GM12801 (cell line): ENCODE data around the gene PCNA.

ENCODE experiments used
- TF ChIP-seq, protein P1 (sequence below): IDR thresholded peaks from one replicate; pipeline ENCODE4 v1.5.1; 2011; ENCODE audit warnings: control low read depth; ENCODE audit not compliant: insufficient read length; ENCODE audit errors: extremely low read depth

Gene PCNA

DNA sequence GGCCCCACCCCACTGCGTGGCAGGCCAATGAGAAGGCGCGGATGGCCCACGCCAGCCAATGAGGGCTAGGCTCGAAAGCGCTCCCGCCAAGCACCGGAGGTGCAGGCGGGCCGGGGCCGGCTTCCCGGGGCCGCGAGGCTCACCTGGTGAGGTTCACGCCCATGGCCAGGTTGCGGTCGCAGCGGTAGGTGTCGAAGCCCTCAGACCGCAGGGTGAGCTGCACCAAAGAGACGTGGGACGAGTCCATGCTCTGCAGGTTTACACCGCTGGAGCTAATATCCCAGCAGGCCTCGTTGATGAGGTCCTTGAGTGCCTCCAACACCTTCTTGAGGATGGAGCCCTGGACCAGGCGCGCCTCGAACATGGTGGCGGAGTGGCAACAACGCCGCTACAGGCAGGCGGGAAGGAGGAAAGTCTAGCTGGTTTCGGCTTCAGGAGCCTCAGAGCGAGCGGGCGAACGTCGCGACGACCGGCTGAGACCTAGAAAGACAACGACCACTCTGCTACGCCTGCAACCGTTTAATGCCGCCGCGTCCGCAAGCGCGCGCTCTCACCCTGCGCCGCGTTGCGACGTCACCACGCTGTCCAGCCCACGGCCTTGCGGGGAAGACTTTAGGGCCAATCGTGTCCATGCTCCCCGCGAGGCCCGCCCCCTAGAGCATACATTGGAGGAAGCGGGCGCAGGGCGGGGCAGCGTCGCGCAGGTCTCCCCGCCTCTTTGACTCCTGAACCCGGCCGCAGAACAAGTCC lies at the start of gene PCNA:
Gene PCNA, minus strand, starts transcription at position 524 of the 750 bp plus-strand sequence. Its CDS starts 160 bp downstream, at position 364.
- TF ChIP-seq, protein P1, sequence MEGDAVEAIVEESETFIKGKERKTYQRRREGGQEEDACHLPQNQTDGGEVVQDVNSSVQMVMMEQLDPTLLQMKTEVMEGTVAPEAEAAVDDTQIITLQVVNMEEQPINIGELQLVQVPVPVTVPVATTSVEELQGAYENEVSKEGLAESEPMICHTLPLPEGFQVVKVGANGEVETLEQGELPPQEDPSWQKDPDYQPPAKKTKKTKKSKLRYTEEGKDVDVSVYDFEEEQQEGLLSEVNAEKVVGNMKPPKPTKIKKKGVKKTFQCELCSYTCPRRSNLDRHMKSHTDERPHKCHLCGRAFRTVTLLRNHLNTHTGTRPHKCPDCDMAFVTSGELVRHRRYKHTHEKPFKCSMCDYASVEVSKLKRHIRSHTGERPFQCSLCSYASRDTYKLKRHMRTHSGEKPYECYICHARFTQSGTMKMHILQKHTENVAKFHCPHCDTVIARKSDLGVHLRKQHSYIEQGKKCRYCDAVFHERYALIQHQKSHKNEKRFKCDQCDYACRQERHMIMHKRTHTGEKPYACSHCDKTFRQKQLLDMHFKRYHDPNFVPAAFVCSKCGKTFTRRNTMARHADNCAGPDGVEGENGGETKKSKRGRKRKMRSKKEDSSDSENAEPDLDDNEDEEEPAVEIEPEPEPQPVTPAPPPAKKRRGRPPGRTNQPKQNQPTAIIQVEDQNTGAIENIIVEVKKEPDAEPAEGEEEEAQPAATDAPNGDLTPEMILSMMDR = no peak

DNA sequence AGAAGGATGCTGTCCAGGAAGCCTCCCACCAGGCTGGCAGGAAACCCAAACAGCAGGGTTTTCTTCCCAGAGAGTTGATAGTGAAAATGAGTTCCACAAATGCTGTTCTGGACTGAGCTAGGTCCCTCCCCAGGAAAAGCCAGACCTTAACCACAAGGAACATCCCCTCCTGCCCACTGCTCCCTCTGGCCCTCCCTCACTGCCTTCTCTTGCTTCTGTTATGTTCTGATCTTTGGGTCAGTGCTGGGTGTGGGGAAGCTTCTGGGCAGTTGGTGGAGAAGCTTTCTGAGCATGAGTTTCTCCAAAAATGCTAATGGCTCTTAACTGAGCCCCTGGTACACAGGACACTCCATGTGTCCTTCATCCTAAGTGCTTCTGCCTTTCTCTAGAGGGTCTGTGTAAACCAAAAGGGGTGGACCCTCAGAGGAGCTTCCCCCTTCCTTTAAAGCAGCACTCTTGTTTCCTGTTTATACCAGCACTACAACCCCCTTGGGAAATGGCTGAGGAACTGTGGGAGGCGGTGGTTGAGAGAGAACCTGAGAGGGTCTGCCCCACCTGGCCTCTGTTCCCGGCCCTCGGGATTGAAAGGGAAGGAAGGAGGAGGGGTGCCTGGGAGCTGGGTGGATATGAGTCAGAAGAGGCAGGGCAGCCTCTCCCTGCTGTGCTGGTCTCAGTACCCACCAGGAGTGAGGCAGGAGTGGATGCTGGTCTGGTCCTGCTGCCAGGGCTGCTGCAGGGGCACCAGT lies 49.1 kb upstream of the PCNA start:
- TF ChIP-seq, protein P1 = no peak

GRCh38 chr20:5164645-5165625 lies 45.2 kb upstream of the PCNA start:
- TF ChIP-seq, protein P1 = no peak

DNA sequence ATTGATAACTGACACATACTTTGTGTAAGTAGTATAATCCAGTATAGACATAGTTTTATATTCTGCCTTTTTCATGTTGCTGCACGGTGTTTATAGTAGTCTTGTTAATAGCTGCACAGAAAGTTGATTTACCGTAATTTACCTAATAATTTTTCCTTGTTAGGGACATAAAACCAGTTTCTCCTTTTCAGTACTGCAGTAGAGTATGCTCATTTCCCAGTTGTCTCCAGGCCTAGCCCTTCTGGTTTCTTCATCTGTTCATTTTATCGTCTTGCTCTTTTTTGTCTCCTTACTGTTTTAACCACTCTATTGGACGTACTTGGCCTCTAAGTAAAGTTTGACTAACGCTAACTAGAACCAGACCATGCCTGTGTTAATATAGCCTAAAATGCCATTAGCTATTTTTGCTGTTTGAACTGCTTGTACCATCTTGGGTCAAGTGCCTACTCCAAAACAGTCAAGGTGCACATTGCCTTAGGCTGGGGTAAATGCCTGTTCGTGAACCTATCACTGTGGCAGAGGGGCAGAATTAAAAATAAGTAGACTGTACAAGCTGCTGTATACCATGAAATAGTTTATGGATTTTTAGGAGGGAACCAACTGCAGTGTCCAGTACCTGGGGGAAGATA lies 41.9 kb upstream of the PCNA start:
- TF ChIP-seq, protein P1 = no peak

DNA sequence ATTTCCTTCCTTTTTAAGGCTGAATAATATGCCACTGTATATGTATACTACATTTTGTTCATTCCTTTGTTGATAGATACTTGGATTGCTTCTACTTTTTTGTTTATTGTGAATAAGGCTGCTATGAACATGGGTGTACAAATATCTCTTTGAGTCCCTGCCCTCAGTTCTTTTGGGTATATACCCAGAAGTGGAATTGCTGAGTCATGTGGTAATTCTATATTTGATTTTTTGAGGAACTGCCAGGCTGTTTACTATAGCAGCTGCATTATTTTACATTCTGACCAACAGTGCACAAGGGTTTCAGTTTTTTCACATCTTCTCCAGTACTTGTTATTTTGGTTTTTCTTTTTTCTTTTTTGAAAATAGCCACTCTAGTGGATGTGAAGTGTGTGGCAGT lies 41.1 kb upstream of the PCNA start:
- TF ChIP-seq, protein P1 = no peak

GRCh38 chr20:5159928-5160327 lies 40.2 kb upstream of the PCNA start:
- TF ChIP-seq, protein P1 = no peak
